Measurements from ENCODE around the gene FAM219B.

Gene FAM219B

DNA sequence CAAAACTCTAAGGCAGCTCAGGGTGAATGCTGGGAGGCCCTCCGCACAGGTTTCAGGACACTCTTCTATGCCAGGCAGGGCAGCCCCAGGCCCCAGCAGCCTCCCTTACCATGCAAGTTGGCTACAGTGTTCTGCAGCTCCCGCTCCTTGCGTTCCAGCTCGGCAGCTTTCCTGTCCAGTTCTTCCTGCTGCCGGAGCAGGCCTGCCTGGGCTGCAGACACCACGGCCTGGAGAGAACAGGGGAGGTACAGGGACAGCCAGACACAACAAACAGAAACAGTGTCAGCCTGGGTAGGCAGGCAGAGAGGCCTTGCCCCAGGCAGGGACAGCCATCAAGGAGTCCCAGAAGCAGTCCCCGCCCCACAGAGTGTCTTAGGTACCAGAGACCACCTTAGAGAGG, 54.7 kb downstream of the FAM219B start:
- Histone ChIP-seq H4K5ac (ENCODE audit: low read length) (no peak overlapping the region), H3K27me3 (ENCODE audit: insufficient read depth, low read length, poor library complexity) (no peaks in the 10 kb centered on the region), H4K8ac (ENCODE audit: low read depth, low read length) (no peak overlapping the region), H3K4me2 (ENCODE audit: low read length) (no peak overlapping the region), H3K4ac (ENCODE audit: low read depth, low read length) (no peak overlapping the region), H3K79me1 (ENCODE audit: low read length) (no peaks in the 10 kb centered on the region), H3K18ac (ENCODE audit: low read length) (no peak overlapping the region), H2BK120ac (ENCODE audit: low read depth, low read length) (no peak overlapping the region), H3K56ac (ENCODE audit: low read length) (no peak overlapping the region), H3K27ac (ENCODE audit: low read depth, low read length) (no peak overlapping the region), H2AK5ac (ENCODE audit: low read length) (no peak overlapping the region), H3K4me3 (ENCODE audit: low read length) (no peak overlapping the region), H3K9ac (ENCODE audit: low read length) (no peak overlapping the region), H3K4me1 (ENCODE audit: control insufficient read depth, low read depth, low read length) (no peaks in the 10 kb centered on the region), H3K23ac (ENCODE audit: low read length) (no peak overlapping the region), H3K36me3 (ENCODE audit: control insufficient read depth, insufficient read depth, low read length) (peaks cover 1% of the 10 kb centered on the region), H2BK5ac (ENCODE audit: low read length) (no peak overlapping the region), H3K79me2 (ENCODE audit: control insufficient read depth, insufficient read depth, low read length) (no peaks in the 10 kb centered on the region), H2BK15ac (replicated peaks; ENCODE audit: low read depth) (no peak overlapping the region)
- DNase-seq: no peak
- WGBS (ENCODE audit: extremely low coverage, insufficient coverage, low lambda C conversion rate): no CpG with 5 or more reads among the region's 7 CpGs

DNA sequence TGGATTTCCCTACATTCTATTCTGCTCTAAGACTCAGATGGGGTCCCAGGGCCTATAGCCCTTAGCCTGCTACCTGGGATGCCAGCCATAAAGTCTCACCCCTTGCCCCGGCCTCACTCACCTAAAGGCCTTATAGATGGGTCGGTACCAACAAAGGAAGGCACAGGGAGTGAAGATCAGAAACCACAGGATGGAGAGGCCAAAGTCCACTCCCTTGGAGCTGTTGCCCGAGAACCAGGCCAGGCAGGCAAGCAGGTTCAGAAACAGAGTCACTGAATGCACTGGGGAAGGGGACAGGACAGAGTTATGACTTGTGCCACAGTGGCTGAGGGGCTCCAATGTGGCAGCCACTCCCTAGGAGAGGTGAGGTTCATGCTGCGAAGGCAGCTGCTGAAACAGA, 56.3 kb downstream of the FAM219B start:
- Histone ChIP-seq H2BK120ac (ENCODE audit: low read depth, low read length) (no peak overlapping the region), H3K36me3 (ENCODE audit: control insufficient read depth, insufficient read depth, low read length) (peaks cover 1% of the 10 kb centered on the region), H2BK5ac (ENCODE audit: low read length) (no peak overlapping the region), H3K9ac (ENCODE audit: low read length) (no peak overlapping the region), H3K4me3 (ENCODE audit: low read length) (no peak overlapping the region), H3K18ac (ENCODE audit: low read length) (no peak overlapping the region), H4K8ac (ENCODE audit: low read depth, low read length) (no peak overlapping the region), H3K56ac (ENCODE audit: low read length) (no peak overlapping the region), H2AK5ac (ENCODE audit: low read length) (no peak overlapping the region), H2BK15ac (replicated peaks; ENCODE audit: low read depth) (no peak overlapping the region), H3K4ac (ENCODE audit: low read depth, low read length) (no peak overlapping the region), H3K79me2 (ENCODE audit: control insufficient read depth, insufficient read depth, low read length) (no peaks in the 10 kb centered on the region), H3K27ac (ENCODE audit: low read depth, low read length) (no peak overlapping the region), H4K5ac (ENCODE audit: low read length) (no peak overlapping the region), H3K79me1 (ENCODE audit: low read length) (no peaks in the 10 kb centered on the region), H3K27me3 (ENCODE audit: insufficient read depth, low read length, poor library complexity) (no peaks in the 10 kb centered on the region), H3K23ac (ENCODE audit: low read length) (no peak overlapping the region), H3K4me2 (ENCODE audit: low read length) (no peak overlapping the region), H3K4me1 (ENCODE audit: control insufficient read depth, low read depth, low read length) (no peaks in the 10 kb centered on the region)
- WGBS (ENCODE audit: extremely low coverage, insufficient coverage, low lambda C conversion rate): no CpG with 5 or more reads among the region's 4 CpGs
- DNase-seq: no peak

Data from mesendoderm (in vitro differentiated cells).